Measurements from ENCODE around the gene DPP6.

DPP6 gene

DNA sequence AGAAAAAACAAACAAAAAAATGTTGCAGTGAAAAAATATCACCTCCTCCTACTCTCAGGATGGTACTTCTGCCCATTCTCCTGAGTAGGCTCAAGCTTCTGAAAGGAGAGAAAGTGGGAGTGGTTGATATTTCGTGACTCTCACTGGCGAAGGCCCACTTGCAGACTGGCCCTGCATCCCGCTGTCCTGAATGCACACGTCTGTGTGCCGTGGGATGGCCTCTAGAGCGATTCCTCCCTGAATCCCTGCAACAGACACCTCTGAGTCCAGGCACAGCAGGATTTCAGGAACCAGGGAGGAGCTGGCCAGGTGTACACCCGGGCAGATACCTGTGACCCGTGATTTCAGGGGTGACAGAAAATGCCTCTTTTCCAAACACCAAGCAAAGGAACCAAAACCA is 319.2 kb downstream of the DPP6 start:
- no peak for DNase-seq (ENCODE audit: low read depth)
- TF ChIP-seq POLR2A (IDR thresholded peaks at IDR 0.05; ENCODE audit: extremely low read depth, insufficient read length) = no peak
- TF ChIP-seq, protein P1, sequence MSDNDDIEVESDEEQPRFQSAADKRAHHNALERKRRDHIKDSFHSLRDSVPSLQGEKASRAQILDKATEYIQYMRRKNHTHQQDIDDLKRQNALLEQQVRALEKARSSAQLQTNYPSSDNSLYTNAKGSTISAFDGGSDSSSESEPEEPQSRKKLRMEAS (IDR thresholded peaks at IDR 0.05; ENCODE audit: low read depth, low read length) = no peak
- H3K4me3 ChIP-seq (ENCODE audit: low read depth, low read length) = no peak overlapping the region

DNA sequence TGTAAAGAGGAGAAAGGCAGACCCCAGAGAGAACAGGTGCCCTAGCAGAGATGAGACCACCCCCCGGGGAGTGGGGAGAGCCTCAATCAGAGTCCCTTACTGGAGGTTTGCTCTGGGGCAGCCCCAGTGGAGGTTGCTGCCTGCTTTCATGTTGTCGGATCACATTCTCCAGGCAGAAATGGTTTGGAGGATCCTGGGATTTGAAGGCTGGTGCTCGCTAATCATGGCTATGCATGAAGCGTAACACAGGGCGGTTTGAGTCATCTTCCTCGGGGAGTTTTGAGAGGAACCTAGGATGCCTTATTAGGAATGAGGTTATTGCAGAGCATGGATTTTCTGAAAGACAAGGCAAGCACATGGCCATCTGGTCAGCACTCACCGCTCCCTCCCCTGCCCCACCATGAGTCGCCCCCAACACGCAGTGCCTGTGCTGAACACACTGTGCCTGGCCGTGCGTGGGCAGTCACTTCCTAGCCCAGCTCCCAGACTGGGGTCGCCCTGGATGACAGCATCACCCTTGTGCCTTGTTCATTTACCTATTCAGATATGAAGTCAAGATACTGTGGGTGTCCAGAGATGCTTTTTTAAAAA is 319.9 kb downstream of the DPP6 start:
- TF ChIP-seq POLR2A (IDR thresholded peaks at IDR 0.05; ENCODE audit: extremely low read depth, insufficient read length) (no peak), MYC (IDR thresholded peaks at IDR 0.05; ENCODE audit: low read depth, low read length) (no peak)
- TF ChIP-seq, protein P1 (IDR thresholded peaks at IDR 0.05; ENCODE audit: low read depth, low read length) = no peak
- TF ChIP-seq, protein P2, sequence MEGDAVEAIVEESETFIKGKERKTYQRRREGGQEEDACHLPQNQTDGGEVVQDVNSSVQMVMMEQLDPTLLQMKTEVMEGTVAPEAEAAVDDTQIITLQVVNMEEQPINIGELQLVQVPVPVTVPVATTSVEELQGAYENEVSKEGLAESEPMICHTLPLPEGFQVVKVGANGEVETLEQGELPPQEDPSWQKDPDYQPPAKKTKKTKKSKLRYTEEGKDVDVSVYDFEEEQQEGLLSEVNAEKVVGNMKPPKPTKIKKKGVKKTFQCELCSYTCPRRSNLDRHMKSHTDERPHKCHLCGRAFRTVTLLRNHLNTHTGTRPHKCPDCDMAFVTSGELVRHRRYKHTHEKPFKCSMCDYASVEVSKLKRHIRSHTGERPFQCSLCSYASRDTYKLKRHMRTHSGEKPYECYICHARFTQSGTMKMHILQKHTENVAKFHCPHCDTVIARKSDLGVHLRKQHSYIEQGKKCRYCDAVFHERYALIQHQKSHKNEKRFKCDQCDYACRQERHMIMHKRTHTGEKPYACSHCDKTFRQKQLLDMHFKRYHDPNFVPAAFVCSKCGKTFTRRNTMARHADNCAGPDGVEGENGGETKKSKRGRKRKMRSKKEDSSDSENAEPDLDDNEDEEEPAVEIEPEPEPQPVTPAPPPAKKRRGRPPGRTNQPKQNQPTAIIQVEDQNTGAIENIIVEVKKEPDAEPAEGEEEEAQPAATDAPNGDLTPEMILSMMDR (IDR thresholded peaks at IDR 0.05; ENCODE audit: low read depth, low read length) = no peak
- no peak for DNase-seq (ENCODE audit: low read depth)
- H3K4me3 ChIP-seq (ENCODE audit: low read depth, low read length) = no peak overlapping the region

DNA sequence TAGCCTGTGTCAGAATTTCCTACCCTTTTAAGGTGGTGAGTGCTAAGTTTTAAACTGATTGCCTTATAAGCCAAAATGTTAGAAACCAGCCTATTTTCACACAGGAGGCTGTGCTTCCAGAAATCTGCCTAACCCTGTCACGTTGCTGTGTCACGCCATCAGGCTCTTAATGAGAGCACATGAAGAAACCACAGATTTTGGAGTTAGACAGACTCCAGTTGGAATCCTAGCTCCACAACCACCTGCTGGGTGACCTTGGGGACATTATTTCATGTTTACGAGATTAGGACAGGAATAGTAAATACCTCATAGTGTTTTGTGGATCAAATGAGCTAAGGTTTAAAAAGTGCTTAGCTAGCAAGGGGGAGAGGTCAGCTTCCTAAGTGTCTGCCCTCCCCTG is 321.8 kb downstream of the DPP6 start:
- no peak overlapping the region for H3K4me3 ChIP-seq (ENCODE audit: low read depth, low read length)
- TF ChIP-seq POLR2A (IDR thresholded peaks at IDR 0.05; ENCODE audit: extremely low read depth, insufficient read length) (no peak), MYC (IDR thresholded peaks at IDR 0.05; ENCODE audit: low read depth, low read length) (no peak)
- TF ChIP-seq, protein P2 (IDR thresholded peaks at IDR 0.05; ENCODE audit: low read depth, low read length) = no peak
- TF ChIP-seq, protein P1 (IDR thresholded peaks at IDR 0.05; ENCODE audit: low read depth, low read length) = no peak
- no peak for DNase-seq (ENCODE audit: low read depth)

DNA sequence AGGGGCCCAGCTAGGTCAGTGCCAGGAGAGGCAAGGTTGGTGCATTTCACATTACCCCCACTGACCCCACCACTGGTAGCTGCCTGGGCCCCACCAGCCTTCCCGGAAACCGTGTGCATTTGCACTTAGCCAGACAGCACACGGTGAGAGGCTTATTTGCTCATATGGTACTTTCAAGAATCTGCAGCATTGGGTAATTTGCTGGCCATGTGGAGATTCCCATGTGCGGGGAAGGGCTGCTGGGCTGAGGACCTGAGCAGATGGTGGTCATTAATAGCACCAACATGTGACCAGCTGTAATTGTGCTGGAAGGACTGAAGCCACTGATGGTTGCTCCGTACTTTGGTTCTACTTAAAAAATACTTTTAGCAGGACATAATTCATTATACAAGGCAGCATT is 323.8 kb downstream of the DPP6 start:
- TF ChIP-seq POLR2A (IDR thresholded peaks at IDR 0.05; ENCODE audit: extremely low read depth, insufficient read length) = no peak
- TF ChIP-seq, protein P1 (IDR thresholded peaks at IDR 0.05; ENCODE audit: low read depth, low read length) = no peak
- TF ChIP-seq, protein P2 (IDR thresholded peaks at IDR 0.05; ENCODE audit: low read depth, low read length) = no peak
- TF ChIP-seq MYC (IDR thresholded peaks at IDR 0.05; ENCODE audit: low read depth, low read length) = no peak
- H3K4me3 ChIP-seq (ENCODE audit: low read depth, low read length) = no peak overlapping the region
- DNase-seq (ENCODE audit: low read depth) = no peak

DNA sequence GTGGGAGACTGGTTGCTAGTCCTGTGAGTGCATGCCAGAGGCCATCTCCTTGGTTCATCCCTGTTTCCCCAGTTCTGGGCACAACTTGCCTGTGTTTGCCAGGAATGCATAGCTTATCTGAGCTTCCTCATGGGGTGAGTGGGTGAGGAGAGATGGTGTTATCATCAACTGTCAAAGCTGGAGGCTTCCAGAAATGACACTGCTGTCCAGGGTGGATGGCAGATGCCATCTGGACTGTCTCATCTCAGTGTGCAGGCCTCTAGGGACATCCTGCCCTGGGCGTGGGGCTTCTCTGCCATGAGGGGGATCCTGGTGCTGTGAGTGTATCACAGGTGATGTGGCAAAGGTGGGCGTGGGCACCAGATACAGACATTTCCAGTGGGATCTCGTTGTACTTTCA is 328.6 kb downstream of the DPP6 start:
- H3K4me3 ChIP-seq (ENCODE audit: low read depth, low read length) = no peak overlapping the region
- TF ChIP-seq, protein P1 (IDR thresholded peaks at IDR 0.05; ENCODE audit: low read depth, low read length) = no peak
- TF ChIP-seq MYC (IDR thresholded peaks at IDR 0.05; ENCODE audit: low read depth, low read length) = no peak
- TF ChIP-seq, protein P2 (IDR thresholded peaks at IDR 0.05; ENCODE audit: low read depth, low read length) = no peak
- no peak for TF ChIP-seq POLR2A (IDR thresholded peaks at IDR 0.05; ENCODE audit: extremely low read depth, insufficient read length)
- no peak for DNase-seq (ENCODE audit: low read depth)

DNA sequence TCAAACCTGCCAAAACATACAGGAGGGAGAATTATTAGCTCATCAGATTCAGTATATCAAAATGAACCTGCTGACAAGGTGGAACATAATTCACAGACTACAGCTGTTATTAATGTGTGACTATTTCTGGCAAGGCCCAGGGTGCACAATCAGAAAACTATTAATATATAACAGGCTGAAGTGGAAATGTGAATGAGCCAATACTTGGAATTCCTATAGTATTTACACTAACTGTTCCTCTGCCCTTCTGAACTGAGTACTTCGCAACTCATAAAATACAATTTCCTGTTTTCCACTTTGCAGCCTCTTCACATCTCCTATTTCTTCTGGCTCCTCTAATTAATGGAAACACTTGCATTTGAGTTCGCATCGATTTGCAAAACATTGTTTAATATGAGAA is 330.8 kb downstream of the DPP6 start:
- no peak for DNase-seq (ENCODE audit: low read depth)
- H3K4me3 ChIP-seq (ENCODE audit: low read depth, low read length) = no peak overlapping the region
- TF ChIP-seq POLR2A (IDR thresholded peaks at IDR 0.05; ENCODE audit: extremely low read depth, insufficient read length) = no peak
- TF ChIP-seq, protein P1 (IDR thresholded peaks at IDR 0.05; ENCODE audit: low read depth, low read length) = no peak
- TF ChIP-seq, protein P2 (IDR thresholded peaks at IDR 0.05; ENCODE audit: low read depth, low read length) = no peak
- no peak for TF ChIP-seq MYC (IDR thresholded peaks at IDR 0.05; ENCODE audit: low read depth, low read length)
